HG03066 (cell line): ENCODE measurements around the gene GFRA3.
"Not testable (repeated sequence)": the region's sequence is repeated elsewhere in the genome, so short reads cannot be mapped to it uniquely, and the experiment has no call there.

Source experiments
- ATAC-seq: cut with Tn5 transposase; IDR thresholded peaks from one replicate; pipeline ENCODE4 v1.9.1; 2021; ENCODE audit warnings: low read depth; ENCODE audit not compliant: unreplicated experiment

GFRA3 gene

DNA sequence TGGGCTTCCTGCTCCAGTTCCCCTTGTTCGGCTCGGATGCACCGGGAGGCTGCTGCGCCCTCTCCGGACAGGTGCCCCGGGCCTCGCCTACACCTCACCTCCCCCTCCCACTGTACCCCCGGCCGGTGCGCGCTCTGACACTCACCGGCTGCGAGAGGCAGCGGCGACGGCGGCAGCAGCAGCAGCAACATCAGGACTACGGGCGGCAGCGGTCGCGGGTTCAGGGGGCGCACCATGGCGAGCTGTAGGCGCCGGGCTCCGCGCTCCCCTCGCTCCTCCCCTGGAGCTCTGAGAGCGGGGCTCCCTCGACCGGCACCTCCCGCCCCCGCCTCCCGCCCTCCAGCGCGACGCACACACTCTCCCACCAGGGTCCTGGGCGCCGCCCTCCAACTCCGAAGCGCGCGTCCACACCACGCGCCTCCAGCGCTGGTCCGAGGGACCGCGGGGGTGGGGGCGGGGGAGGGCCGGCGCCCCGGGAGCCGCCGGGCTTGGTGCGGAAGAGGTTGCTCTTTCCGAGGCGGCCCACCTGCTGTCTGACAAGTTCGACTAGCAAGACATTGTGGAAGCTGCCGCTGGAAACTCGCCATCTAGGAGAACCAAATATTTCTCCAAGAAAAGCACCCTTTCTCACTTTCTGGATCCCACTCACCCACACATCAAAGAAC lies at the start of gene GFRA3:
GFRA3 (minus strand) TSS at position 433 of the 665 bp plus-strand sequence; CDS start at position 236, 197 bp downstream.
- no peak for ATAC-seq

- ATAC-seq: not testable (repeated sequence)
Observed at GRCh38 chr5:138318211-138318610, 43.8 kb upstream of the GFRA3 start.

- ATAC-seq: no peak
Observed at GRCh38 chr5:138316355-138316754, 41.9 kb upstream of the GFRA3 start.

- no peak for ATAC-seq
Observed at GRCh38 chr5:138315751-138316278, 41.4 kb upstream of the GFRA3 start.

DNA sequence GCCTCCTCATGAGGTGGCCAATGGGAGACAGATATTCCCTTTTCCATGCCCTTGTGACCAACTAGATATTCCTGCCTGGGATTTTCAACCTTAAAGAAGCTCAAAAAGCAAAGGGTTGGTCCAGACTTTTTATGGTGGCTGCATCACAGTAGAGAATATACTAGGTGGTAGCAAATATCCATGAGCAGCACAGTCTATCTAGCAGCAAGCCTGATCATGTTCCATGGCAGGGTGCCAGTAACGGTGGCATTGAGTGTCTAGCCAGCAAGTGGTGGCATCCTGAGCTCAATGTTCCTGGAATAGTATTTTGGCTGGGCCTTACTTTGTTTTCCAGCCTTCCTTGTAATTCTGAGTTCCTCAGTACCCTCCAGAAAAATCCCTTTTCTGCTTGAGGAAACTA lies 31.4 kb upstream of the GFRA3 start:
- no peak for ATAC-seq

- no peak for ATAC-seq
Observed at GRCh38 chr5:138303372-138303771, 29.0 kb upstream of the GFRA3 start.

DNA sequence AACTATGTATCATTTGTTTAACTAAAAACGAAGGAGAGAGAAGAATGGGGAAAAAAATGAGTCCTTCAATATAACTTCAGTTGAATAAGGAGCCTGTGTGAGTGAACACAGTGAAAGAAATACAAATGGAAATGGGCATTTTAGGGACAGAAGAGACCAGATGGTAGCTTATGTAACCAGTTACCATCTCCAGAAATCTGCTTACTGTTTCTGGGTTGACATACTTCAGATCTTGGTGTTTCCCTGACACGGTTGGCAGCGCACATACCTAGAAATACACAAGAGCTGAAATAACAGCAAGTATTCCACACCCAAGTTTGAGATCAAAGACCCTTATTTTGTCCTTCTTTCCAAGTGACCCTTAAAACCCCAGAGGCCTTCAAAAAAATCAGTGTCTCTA lies 14.9 kb upstream of the GFRA3 start:
- ATAC-seq: no peak

DNA sequence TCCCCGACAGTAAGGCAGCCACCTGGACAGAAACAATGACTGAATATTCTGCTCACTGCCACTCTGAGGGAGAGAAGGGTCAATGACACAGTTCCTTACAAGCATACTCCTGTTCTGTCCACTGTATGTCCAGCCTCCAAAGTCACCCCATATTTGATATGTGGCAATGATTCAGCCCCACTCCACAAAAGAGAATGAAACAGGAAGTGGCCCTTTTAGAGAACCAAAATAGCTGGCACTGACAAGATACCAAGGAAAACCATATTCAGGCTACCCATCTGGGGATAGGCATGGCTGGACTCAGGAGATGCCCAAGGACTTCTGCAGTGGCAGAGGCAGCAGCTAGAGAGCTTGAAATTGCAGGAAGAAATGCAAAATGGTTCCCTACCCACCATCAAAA lies 12.8 kb upstream of the GFRA3 start:
- no peak for ATAC-seq

DNA sequence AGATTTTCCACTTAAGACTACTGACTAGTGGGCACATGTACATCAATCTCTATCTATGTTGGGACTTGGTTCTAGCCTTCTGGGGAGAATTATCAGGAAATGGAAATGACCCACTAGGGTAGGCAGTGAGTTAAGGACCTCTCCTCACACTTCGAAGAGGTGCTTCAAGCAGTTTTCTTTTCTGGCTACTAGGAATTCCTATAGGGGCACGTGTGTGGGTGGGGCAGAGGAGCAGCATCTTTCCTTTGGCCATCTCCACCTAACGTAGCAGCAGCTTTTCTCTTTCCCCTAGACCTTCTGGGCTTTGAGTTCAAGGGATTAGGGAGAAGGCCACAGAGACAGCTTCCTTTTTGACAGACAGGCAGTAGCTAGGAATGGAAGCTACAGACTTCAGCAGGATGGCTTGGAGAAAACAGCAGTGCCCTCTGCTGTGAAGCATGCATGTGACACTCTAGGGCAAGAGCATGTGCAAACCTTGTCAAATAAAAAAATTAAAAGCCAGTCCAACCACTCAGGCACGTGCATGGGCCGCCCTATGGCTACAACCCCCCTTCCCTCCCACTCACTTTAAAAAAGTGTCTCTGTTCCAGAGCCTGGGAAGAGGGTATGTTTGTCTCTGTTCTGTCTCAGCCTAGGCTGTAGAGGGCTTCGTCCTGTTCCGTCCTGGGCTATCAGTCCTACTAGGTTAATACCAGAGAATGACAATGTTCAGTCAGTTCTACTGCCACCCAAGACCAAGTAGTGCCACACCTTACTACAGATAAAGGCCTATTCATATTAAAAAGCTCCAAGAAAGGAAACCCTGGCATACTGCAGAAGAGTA lies 8.7 kb upstream of the GFRA3 start:
- ATAC-seq: no peak

DNA sequence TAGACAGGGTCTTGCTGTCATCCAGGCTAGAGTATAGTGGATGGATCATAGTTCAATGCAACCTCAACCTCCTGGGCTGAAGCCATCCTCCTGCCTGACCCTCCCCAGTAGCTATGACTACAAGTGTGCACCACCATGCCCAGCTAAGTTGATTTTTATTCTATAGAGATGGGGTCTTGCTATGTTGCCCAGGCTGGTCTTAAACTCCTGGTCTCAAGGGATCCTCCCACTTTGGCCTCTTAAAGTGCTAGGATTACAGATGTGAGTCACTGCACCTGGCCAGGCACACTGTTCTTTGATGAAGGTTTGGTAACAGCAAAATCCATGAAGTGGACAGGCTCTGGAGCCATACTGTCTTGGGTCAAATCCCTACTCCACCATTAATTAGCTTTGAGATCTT lies 6.5 kb upstream of the GFRA3 start:
- no peak for ATAC-seq

DNA sequence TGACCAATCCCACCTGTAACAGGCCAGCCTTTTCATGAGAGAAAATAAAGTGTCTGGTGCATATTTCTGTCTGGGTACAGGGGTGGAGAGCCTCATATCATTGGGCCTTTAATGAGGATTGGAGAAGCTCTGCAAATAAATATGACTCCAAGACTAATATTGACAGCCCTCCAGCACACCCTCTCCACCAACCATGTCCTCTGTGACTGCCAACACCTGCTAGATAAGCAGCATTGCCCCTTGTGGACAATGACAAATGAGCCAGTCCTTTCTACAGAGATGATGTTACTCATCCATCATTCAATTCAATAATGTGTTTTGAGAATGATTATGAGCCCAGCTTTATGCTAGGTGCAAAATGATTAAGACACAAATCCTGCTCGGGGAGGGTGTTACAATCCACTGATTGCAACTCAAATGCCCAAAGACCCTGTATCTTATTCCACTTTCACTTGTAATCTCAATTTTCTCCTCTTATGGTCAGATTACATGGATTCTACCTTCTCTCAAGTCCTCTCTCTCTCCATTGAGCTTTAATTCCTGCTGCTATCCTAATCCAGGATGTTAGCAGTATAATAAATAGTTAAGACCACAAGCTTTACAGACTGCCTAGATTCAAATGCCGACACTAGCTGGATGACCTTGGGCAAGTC lies 2.1 kb upstream of the GFRA3 start:
- no peak for ATAC-seq

GRCh38 chr5:138275895-138276294 lies 1.5 kb upstream of the GFRA3 start:
- ATAC-seq: no peak

DNA sequence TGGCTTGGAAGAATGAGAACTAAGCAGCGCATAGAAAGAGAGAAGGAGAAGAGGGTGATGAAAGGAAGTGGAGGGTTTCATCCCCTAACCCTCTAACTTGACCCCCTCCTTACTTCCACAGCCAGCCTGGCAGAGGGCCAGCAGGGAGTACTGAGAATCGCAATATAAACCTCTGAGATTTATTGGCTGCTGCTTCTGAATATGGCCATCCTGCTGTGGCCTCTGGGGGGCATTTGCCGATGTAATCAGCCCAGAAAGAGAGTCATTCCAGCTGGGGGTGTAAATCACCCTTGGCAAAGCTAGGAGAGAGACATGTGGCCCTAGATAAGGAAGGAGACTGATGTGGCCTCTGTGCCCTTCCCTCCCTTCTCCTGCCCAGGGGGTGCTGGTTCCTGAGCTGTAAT lies 960 bp upstream of the GFRA3 start:
- ATAC-seq: no peak

- ATAC-seq: no peak
Observed at GRCh38 chr5:138273834-138274188, 610 bp downstream of the GFRA3 start.

DNA sequence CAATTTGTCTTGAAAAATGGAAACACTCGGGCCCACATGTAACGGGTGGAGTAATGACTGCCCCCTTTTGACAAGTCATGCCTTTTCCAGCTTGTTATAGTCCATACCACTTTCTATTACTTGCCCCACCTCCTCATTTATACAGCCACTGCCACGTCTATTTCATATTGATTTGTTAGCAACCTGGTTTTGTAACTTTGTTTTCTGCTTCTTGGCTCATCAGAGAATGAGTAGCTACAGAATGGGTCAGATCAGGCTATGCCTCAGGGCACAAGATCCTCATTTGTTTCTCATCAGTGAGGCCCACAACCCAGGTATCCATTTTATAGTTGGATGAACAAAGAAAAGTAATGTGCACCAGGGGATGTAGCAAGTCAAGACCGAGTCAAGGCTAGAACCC lies 1.7 kb downstream of the GFRA3 start:
- ATAC-seq: no peak

GRCh38 chr5:138271281-138271680 lies 3.1 kb downstream of the GFRA3 start:
- no peak for ATAC-seq

GRCh38 chr5:138264183-138264582 lies 10.2 kb downstream of the GFRA3 start:
- ATAC-seq: no peak

DNA sequence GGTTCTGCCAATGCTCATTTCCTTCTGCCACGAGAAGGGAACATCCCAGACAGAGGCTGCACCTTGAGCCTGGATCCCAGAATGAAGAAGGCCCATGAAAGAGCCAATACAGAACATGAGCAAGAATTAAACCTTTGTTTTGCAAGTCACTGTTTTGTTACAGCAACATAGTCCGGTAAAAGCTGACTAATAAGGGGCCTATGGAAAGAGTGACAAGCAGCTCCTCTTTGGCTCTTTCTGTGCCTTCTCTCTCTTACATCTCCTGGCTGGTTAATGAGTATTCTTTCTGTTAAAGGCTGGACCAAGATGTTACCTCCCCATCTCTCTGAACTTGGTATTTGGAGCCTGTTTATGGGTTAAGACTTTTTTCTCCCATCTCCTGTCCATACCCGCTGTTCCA lies 10.8 kb downstream of the GFRA3 start:
- no peak for ATAC-seq

GRCh38 chr5:138258704-138259292 lies 15.6 kb downstream of the GFRA3 start:
- no peak for ATAC-seq

DNA sequence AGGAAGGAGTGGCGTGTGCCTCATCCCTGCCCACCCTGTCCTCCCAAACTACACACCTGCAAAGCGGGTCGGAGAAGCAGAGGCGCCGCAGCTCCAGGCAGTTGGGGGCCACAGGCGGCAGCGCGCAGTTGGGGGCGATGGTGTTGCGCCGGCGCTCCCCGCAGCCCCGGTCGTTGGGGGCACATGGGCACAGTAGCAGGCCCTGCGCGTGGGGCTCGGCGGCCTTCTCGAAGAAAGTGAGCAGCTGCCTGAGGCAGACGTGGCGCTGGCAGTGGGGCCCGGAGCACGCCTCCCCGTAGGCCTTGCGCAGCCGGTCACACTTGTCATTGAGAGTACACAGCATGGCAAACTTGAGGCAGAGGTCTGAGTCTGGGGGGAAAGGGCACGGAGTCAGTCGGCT lies 16.8 kb downstream of the GFRA3 start:
- ATAC-seq: no peak

GRCh38 chr5:138252944-138253343 lies 21.5 kb downstream of the GFRA3 start:
- ATAC-seq: no peak
